HAP-1 (cell line): ENCODE results near the gene MANSC1.

Source experiments
- DNase-seq, 2 experiments: peaks; one replicate each; pipeline ENCODE4 v3.0.0-alpha.2; 2016 to 2020; ENCODE audit warnings: low spot score in 2 of 2
- H3K27me3 ChIP-seq: fragments of 250-450 bp; sonication (Bioruptor Pico); 2 replicates; pipeline ENCODE4 v1.5.1; 2020; ENCODE audit warnings: low read depth, mild to moderate bottlenecking, moderate library complexity
- H3K36me3 ChIP-seq: fragments of 250-450 bp; sonication (Bioruptor Pico); replicated peaks from 2 replicates; pipeline ENCODE4 v1.5.1; 2020; ENCODE audit warnings: mild to moderate bottlenecking
- H3K4me1 ChIP-seq: fragments of 250-450 bp; sonication (Bioruptor Pico); 2 replicates; pipeline ENCODE4 v1.5.1; 2020; ENCODE audit warnings: mild to moderate bottlenecking
- H3K4me3 ChIP-seq: fragments of 250-450 bp; sonication (Bioruptor Pico); 2 replicates; pipeline ENCODE4 v1.5.1; 2020; ENCODE audit warnings: mild to moderate bottlenecking, moderate library complexity
- H3K9me3 ChIP-seq: fragments of 250-450 bp; sonication (Bioruptor Pico); 2 replicates; pipeline ENCODE4 v1.5.1; 2020; ENCODE audit warnings: mild to moderate bottlenecking, moderate library complexity
- in situ Hi-C: fragments of 300-500 bp; cut with MboI; formaldehyde crosslinking; loops from 3 replicates; pipeline ENCODE4 v1.14.3; 2020; ENCODE audit warnings: low sequenced_read_pairs, inconsistent platforms, mixed read lengths

The MANSC1 gene

GRCh38 chr12:12282761-12283425 is 67.1 kb downstream of the MANSC1 start:
- no peaks in the 10 kb centered on the region; the same call in 1 of the 2 replicates for H3K9me3 ChIP-seq
- DNase-seq: peak; percentile 44 to 100
- no peaks in the 10 kb centered on the region for H3K36me3 ChIP-seq
- in situ Hi-C loops: no loop called here
- no peak overlapping the region for H3K4me3 ChIP-seq
- H3K27me3 ChIP-seq: no peaks in the 10 kb centered on the region
- peaks cover 36% of the 10 kb centered on the region for H3K4me1 ChIP-seq

DNA sequence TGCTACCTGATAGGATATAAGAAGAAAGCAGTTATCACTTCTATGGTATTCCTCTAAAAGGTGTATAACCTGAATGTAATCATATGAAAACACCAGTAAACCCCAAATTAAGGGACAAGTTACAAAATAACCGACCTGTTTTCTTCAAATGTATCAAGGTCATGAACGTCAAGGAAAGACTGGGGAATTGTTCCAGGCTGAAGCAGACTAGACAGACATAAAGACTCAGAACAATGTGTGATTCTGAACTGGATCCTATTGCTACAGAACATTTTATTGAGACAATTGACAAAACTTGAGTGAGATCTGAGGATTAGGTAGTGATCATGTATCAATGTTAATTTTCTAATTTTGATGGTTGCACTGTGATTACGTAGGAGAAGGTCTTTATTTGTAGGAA is 67.8 kb downstream of the MANSC1 start:
- in situ Hi-C loops: no loop called here
- H3K27me3 ChIP-seq: no peaks in the 10 kb centered on the region
- no peaks in the 10 kb centered on the region; the same call in 1 of the 2 replicates for H3K9me3 ChIP-seq
- no peak overlapping the region for H3K4me3 ChIP-seq
- DNase-seq: no peak
- peaks cover 36% of the 10 kb centered on the region for H3K4me1 ChIP-seq
- H3K36me3 ChIP-seq: no peaks in the 10 kb centered on the region

DNA sequence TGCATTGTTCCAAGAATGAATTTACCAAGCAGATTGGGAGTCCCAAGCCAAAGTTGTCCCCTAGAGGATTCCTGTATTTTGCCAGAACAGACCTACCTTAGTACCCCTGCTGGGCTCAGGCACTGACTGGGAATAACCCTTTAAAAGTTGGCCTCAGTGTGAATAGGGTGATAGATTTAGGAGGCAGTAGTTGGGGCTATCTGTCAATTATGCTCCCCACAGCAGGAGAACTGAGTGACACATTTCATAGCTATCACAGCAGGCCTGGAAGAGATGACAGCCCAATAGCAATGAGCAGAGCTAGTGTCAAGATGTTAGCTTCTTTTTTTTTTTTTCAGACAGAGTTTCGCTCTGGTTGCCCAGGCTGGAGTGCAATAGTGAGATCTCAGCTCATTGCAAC is 68.9 kb downstream of the MANSC1 start:
- Histone ChIP-seq H3K27me3 (no peaks in the 10 kb centered on the region), H3K9me3 (peaks cover 4% of the 10 kb centered on the region; the same call in 1 of the 2 replicates), H3K36me3 (no peaks in the 10 kb centered on the region), H3K4me1 (peaks cover 36% of the 10 kb centered on the region), H3K4me3 (no peak overlapping the region)
- in situ Hi-C loops: no loop called here
- no peak for DNase-seq

DNA sequence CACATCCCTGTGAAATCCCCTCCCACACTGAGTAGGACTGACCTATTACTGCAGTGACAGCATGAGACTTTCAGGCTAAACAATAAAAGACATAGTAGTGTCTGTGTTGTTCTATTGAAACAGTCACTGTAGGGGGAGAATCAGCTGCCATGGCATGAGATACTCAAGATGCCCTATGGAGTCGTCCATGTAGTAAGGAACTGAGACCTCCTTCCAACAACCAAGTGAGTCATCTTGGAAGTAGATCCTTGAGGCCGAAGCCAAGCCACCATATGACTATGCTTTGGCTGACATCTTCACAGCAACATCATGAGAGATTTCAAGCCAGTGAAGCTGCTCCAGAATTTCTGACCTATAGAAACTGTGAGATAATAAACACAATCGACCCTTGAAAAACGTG is 71.1 kb downstream of the MANSC1 start:
- H3K9me3 ChIP-seq: peaks cover 4% of the 10 kb centered on the region; the same call in 1 of the 2 replicates
- no peaks in the 10 kb centered on the region for H3K36me3 ChIP-seq
- H3K4me3 ChIP-seq: no peak overlapping the region
- DNase-seq: no peak
- in situ Hi-C loops: no loop called here
- peaks cover 25% of the 10 kb centered on the region for H3K4me1 ChIP-seq
- H3K27me3 ChIP-seq: no peaks in the 10 kb centered on the region
